M059J (cell line): ENCODE results near the gene PCNT. TPM values are rescaled to one million over a fixed set of nuclear protein-coding genes. Genes with fewer than 3 reads are reported as not detected.
"Not testable (repeated sequence)": the region's sequence is repeated elsewhere in the genome, so short reads cannot be mapped to it uniquely, and the experiment has no call there.

Source experiments
- DNase-seq: peaks from one replicate; pipeline ENCODE4 v3.0.0-alpha.2; 2012; ENCODE audit warnings: low read depth
- total RNA-seq: library from RNA; depleted of rRNA; stranded (reverse); fragments of >200 nt; shearing (Covaris generic); gene quantifications from 2 replicates; pipeline ENCODE4 v1.2.3, GENCODE V29; 2014

Gene PCNT
- total RNA-seq, 1 experiment from 2014 or later: 29.0 TPM

GRCh38 chr21:46425041-46425440 is 101.1 kb downstream of the PCNT start:
- DNase-seq: no peak

GRCh38 chr21:46425571-46425970 is 101.6 kb downstream of the PCNT start:
- DNase-seq: no peak

GRCh38 chr21:46426313-46427046 is 102.5 kb downstream of the PCNT start:
- DNase-seq: no peak

- DNase-seq: no peak
These were observed 103.6 kb downstream of the PCNT start for GRCh38 chr21:46427516-46427915.

- no peak for DNase-seq
These were observed 104.3 kb downstream of the PCNT start for GRCh38 chr21:46428286-46428685.

GRCh38 chr21:46428987-46429710 is 105.2 kb downstream of the PCNT start:
- DNase-seq: no peak

- DNase-seq: no peak
These were observed 106.1 kb downstream of the PCNT start for GRCh38 chr21:46429754-46430681.

- DNase-seq: no peak
These were observed 107.5 kb downstream of the PCNT start for GRCh38 chr21:46431448-46431847.

GRCh38 chr21:46431884-46432488 is 108.0 kb downstream of the PCNT start:
- DNase-seq: no peak

GRCh38 chr21:46433116-46433515 is 109.2 kb downstream of the PCNT start:
- not testable (repeated sequence) for DNase-seq

GRCh38 chr21:46434322-46434958 is 110.5 kb downstream of the PCNT start:
- no peak for DNase-seq

GRCh38 chr21:46435786-46436227 is 111.9 kb downstream of the PCNT start:
- DNase-seq: no peak

- DNase-seq: no peak
These were observed 112.7 kb downstream of the PCNT start for GRCh38 chr21:46436621-46437020.

GRCh38 chr21:46437096-46437498 is 113.1 kb downstream of the PCNT start:
- no peak for DNase-seq

- no peak for DNase-seq
These were observed 113.6 kb downstream of the PCNT start for GRCh38 chr21:46437511-46437910.

GRCh38 chr21:46438241-46438640 is 114.3 kb downstream of the PCNT start:
- no peak for DNase-seq

GRCh38 chr21:46439906-46440305 is 116.0 kb downstream of the PCNT start:
- no peak for DNase-seq

GRCh38 chr21:46441331-46441730 is 117.4 kb downstream of the PCNT start:
- DNase-seq: no peak

GRCh38 chr21:46441961-46442498 is 118.1 kb downstream of the PCNT start:
- no peak for DNase-seq

GRCh38 chr21:46442938-46443337 is 119.0 kb downstream of the PCNT start:
- DNase-seq: no peak

- no peak for DNase-seq
These were observed 120.0 kb downstream of the PCNT start for GRCh38 chr21:46443910-46444309.
